Fibroblast of lung (primary cell): Measurements from ENCODE around the gene KCNMB4.

Source experiments
- CTCF ChIP-seq, 2 donors: IDR thresholded peaks in 1 of 2; conservative IDR thresholded peaks in 1 of 2; 1 replicate in 1 of 2; 2 replicates in 1 of 2; pipeline ENCODE4 v1.5.1; 2011 to 2012; ENCODE audit warnings: low read length in 2 of 2, control low read depth in 1 of 2, inconsistent platforms in 1 of 2, low read depth in 1 of 2, mild to moderate bottlenecking in 1 of 2
- EZH2 ChIP-seq: IDR thresholded peaks from 2 replicates; pipeline ENCODE4 v1.5.1; 2012; ENCODE audit warnings: low read length, control low read depth, mild to moderate bottlenecking; ENCODE audit errors: missing control alignments

- TF ChIP-seq CTCF (conservative IDR thresholded peaks at IDR 0.05 in 1 of 2, IDR thresholded peaks at IDR 0.05 in 1 of 2; ENCODE audit: low read depth in 1 of 2, low read length in 2 of 2) (no peak), EZH2 (no peak)
Measured at GRCh38 chr12:70443062-70443673, 77.1 kb downstream of the KCNMB4 start.
